HG02798 (cell line): ENCODE measurements around the gene AVPR2.

ENCODE experiments used
- ATAC-seq: cut with Tn5 transposase; IDR thresholded peaks from one replicate; pipeline ENCODE4 v1.9.1; 2021; ENCODE audit warnings: mild to moderate bottlenecking; ENCODE audit not compliant: unreplicated experiment, poor library complexity

The AVPR2 gene

DNA sequence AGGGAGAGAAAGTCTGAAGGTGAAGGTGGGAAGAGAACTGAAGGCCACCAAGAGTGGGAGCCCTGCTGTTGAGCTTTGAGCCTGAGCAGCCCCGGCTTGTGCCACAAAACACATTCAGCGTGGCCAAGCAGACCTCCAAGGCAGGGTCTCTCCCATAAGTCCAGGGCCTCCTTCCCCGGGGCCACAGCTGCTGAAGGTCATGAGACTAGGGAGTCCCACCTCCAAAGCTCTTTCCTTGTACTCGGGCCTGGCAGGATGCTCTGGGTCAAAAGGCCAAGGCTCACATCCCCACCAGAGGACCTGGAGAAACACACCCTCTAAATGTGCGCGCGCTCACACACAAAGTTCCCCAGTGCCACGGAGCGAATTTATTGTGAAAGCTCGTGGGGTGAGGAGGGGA, 25.1 kb downstream of the AVPR2 start:
- ATAC-seq = no peak

DNA sequence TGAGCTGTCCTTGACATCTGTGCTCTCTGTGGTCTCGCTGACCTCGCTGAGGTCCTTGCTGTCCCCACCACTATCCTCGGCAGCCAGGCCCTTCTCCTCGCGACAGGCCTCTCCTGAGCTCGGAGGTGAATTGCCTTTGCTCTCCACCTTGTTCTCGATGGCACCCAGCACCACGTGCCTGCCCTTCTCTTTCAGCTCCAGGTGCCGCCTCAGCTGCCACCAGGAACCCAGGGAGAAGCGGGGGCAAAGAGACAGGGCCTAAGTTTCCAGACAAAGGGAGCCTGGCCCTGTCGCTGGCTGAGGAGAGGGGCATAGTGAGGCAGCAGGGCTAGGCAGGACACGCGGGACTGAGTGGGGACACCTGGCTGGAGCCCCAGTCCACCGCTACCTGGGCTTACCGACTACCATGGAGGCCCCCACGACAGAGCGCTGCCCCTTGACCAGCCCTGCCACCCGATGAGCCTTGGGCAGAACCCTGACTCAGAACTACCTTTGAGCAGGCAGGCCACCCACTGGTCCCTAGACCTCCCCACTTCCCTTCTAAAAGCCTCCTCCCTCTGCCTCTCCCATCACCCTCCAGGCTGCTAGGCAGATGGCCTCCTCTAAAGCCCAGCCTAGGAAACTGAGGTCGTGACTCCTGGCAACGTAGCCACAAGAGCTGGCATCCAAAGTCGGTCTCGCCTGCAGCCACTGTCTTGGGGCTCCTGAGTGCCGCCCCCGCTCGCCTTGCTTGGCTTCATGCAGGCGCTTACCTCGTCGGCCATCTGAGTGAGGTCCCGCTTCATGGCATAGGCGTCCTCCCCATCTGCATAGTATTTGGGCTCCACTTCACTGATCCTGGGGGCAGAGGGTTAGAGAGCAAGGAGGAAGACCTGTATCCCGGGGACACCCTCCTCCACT, 25.8 kb downstream of the AVPR2 start:
- no peak for ATAC-seq

DNA sequence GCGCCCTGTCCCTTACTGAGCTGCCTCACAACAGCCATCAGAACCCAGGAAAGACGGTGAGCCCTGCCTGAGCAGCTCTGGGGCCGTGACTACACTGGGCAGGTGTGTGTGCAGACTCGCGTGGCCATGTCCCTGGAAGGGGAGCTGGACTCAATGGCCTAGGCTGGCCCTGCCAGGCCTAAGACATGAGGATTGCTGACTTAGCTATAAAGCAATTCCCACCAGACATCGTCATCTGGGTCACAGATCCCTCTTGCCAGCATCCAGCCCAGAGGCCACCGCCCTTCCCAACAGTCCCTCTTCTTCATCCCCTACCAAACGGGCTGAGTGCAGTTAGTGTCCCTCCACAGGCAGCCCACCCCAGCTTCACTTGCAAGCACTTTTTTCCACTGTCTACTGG, 26.7 kb downstream of the AVPR2 start:
- no peak for ATAC-seq

DNA sequence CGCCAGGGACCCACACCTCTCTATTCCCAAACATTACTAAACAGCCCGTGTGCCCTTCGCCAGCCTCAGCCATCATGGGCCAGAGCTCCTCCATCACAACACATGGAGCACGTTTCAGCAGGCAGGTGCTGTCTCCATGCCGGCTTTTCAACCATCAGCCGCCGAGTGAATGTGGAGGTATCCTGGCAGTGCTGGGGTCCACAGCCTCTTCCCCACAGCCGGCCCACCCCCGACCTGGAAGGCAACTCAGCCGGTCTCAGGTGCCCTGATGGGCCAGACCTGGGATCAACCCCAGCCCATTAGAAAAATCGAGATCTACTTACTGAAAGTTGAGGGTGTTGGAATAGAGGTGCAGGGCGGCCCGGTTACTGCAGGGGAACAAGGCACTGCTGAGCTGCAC, 27.3 kb downstream of the AVPR2 start:
- ATAC-seq = no peak

DNA sequence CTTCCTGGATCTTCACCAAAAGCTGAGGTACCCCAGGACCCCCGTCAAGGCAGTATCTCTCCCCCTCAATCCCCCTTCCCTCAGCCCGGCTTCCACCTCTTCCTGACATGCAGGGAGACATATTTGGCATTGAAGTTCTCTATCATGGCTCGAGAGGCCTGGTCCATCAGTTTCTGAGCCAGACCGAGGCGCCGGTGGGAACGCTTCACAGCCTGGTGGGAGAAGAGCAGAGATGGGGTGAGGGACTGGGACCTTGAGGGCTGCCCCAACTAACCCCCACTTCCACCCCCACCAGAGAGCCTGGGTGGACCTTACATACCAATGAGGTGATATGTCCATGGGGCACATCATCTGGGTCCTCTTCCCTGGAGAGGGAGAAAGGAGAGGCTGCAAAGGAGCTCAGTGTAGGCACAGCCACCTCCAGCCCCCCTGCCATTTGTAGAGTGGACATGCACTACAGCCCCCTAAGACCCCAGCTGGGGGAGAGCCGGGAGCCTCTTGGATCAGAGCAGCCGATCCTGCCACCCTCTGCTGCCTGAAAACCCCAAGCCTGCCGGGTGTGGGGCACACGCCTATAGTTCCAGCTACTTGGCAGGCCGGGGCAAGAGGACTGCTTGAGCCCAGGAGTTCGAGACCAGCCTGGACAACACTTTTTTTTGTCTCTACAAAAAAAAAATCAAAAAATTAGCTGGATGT, 27.9 kb downstream of the AVPR2 start:
- ATAC-seq = no peak

DNA sequence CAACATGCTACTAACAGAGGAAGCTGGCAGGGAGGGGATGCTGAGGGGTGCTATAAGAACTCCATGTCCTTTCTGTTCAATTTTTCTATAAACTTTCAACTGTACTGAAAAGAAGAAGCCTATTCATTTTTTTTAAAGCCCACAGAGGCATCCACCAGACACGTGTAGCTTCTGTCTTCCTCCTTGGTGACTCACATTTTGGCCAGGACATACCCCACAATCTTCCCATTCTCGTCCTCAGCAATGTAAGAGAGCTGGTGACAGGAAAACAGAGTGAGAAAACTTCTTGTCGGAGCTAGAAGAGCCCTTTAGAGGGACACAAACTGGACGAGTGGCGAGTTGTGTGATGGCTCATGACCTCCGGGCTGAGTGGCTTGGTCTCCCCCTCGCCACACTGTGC, 29.3 kb downstream of the AVPR2 start:
- no peak for ATAC-seq

DNA sequence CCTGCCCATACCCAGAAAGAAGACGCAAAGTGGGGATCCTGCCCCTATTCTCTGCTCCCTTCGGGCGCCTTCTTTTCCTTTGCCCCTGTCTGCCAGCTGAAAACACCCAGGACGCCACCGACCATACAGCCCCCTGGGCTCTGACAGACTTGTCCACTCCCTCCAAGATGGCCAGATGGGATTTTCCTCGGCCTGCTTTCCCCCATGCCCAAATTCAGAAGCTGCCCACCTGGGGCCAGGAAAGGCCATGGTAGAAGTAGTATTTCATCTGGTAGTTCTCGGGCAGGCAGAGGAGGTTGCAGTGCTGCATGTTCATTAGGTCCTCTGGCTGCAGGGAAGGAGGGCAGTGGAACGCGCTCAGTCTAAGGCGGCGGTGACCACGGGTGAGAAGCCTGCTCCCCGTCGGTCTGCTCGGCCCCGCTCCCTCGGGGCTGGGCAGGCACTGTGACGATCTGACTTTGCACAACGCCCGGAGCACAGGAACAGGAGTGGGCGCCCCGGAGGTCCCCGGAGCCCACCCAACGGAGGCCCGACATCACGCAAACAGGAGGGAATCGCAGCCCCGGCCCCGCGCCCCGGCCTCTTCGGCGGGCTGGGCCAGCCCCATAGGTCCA, 29.8 kb downstream of the AVPR2 start:
- ATAC-seq = peak; percentile 6

DNA sequence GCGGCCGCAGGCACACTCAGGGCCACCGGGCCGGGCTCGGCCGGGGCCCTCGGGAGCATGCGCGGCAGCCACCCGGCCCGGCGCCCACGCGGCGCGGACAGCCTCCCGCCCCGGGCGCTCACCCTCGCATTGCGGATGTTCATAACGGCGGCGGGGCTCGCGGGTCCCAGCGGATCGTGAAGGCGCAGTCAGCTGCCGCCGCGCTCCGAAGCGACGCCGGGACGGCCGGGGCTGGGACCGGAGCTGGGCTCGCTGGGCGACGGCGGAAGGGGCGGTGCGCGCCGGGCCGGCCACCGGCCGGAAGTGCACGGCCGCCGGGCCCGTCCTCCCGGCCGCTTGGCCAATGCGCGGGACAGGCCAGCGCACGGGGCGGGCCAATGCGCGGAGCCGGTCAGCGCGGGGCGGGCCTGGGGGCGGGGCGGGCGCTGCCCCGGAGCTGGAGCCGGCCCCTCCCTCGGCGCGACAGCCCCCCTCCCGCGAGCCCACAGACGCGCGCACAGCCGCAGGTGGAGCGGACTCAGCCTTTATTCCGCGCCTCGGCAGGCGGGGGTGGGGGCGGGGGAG, 30.4 kb downstream of the AVPR2 start, which contains the start of gene NAA10:
TSS of gene NAA10 (minus strand) at position 276 of the 564 bp plus-strand sequence. CDS start at position 143, 133 bp downstream.
- peak; percentile 94 for ATAC-seq

DNA sequence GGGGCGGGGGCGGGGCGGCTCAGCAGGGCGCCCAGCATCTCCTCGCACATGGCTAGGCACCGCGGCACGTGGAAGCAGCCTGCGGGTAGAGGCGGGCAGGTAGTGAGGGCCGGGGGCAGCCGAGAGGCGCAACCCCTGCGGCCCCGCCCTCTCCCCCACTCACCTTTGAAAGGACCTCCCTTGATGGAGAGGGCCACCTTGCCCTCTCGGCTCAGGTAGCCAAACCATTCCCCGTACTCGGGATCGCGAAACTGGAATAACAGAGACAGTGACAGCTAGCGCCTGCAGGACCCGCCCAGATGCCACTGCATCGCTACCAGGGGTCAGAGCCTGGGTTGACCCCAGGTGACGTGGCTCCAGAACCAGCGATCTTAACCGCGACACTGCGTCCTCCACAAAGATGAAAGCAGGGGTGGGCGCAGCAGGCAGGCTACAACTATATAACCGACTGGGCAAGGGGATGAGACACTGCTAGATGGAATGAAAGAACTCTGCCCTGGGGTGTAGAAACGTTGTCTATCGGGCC, 30.9 kb downstream of the AVPR2 start:
- peak; percentile 22 for ATAC-seq

DNA sequence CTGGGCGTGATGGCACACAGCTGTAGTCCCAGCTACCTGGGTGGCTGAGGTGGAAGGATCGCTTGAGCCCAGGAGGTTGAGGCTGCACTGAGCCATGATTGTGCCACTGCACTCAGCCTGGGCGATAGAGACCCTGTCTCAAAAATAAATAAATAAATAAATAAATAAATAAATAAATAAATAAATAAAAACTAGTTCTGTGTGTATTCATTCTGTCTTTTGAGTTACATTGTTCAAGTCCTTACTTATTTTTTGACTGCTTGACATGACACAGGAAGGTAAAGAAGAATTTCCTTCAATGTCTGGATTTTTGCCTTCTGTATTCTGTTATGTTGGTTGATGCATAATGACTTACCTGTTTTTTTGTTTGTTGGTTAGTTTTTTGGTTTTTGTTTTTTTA, 32.6 kb downstream of the AVPR2 start:
- no peak for ATAC-seq

DNA sequence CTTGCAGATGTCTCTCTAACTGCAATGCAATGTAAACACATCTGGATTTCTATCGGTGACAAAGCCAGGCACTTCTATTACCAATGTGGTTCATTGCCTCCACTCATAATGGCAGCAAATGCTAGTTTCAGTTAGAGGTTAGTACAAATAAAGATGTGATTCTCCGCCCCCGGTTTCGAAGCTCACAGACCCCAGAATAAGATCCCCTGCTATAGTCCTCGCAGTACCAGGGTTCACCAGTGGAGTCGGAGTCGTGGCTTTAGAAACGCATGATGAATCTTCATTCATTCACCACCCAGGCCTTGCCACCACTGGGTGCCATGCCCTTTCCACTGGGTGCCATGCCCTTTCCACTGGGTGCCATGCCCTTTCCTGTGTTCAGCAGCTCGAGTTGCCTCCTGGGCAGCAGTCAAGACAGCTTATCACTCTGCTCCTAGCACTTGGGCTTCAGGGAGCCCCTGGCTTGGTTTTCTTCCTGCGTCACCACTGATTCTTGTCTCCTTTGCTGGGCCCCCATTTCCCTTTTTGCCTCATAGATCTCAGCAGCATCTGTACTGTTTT, 33.8 kb downstream of the AVPR2 start:
- ATAC-seq = no peak

DNA sequence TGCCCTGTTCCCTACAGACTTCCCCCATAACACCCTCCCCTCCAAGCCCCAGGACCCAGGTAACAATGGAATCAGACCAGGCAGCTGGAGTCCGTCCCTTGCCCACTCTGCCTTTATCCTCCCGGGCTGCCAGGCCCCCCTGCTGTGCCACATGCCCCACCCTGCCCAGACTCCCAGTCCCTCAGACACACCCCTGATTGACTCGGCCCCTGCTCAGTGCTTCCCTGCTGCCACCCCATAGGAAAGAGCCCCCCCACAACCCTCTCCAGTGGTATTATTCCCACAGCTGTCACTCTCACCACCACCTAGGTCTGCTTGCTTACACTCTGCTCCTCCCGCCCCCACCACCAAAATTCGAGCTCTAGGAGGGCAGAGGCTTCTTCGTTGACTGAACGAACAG, 35.1 kb downstream of the AVPR2 start:
- no peak for ATAC-seq

DNA sequence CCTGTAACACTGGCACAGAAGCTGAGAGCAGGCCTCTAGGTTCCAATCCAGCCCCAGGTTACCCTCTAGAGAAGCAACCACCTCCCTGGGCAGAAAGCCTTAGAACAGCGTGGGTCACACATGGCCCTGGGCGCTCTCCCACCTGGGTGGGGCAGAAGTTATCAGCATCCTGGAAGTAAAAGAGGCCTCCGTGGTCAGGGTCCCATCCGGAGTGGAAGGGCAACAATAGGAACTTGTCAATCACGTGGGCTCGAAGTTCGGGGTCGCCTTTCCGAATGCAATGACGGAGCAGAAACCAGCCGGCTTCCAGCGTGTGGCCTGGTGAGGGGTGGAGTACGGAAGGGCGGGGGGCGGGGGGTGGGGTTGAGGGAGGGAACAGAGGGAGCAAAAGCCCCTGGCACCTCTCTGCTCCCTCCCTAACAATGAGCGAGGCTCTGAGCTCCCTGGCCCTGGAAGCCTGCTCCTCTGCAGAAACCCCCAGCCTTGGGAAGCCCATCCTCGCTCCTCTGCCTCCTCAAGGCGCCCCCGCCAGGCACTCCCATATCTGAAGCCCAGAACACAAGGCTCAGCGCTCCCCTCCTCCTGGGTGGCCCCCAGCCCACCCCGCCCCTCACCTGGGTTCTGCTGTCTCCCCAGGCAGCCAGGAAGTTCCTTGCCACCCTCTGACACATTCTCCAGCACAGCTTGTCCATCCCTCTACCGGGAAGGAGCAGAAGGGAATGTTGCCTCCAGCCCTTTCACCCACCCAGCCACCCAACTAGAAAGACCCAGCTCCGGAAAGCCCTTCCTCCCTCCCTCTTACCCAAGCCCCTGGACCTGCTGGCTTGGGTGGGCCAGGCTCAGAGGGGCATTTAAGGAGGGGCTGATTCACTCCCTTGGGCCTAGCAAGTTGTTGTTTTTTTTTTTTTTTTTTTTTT, 37.1 kb downstream of the AVPR2 start:
- no peak for ATAC-seq

DNA sequence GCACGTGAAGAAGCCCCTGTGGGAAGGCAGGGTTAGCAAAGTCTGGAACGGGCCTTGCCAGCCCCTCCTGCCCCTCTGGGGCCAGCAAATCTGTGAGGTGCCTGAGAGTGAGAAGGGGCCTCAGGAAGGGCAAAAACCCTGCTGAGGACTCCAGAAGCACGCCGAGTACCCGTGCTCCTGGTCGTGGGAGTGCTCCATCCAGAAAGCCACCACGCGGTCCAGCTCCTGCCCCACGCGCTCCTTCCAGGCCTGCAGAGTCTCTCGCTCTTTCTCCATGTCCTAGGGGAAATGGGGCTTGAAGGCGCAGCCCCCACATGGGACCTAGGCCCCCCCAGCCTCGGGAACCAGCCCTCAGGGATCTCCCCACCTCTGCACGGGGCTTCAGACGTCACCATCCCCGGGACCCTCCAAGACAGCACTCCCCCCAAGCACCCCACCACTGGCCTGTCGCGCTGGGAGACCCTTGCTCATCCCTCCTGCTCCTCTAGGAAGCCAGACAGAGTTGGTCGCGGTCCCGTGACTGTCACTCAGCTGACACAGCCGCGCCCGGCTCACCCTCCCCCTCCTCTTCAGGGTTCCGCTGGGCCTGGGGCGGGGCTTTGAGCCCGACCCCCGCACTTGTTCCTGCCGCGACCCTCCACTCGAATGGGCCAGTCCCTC, 39.8 kb downstream of the AVPR2 start, which contains the start of gene RENBP:
TSS of gene RENBP (minus strand) at position 504 of the 660 bp plus-strand sequence. CDS start at position 471, 33 bp downstream.
- ATAC-seq = peak; percentile 38

DNA sequence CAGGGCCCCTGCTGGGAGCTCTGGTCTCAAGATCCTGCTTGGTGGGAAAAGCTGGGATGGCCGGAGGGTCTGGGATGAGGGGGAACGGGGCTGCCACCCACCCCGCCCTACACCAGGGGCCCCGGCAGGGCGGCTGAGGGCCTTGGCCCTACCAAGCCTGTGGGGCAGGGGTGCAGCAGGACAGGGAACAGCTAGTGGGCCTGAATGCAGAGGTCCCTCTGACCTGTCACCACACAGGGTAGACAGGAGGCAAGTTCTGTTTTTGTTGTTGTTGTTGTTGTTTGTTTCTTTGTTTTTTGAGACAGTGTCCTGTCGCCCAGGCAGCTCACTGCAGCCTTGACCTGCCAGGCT, 40.3 kb downstream of the AVPR2 start:
- no peak for ATAC-seq

DNA sequence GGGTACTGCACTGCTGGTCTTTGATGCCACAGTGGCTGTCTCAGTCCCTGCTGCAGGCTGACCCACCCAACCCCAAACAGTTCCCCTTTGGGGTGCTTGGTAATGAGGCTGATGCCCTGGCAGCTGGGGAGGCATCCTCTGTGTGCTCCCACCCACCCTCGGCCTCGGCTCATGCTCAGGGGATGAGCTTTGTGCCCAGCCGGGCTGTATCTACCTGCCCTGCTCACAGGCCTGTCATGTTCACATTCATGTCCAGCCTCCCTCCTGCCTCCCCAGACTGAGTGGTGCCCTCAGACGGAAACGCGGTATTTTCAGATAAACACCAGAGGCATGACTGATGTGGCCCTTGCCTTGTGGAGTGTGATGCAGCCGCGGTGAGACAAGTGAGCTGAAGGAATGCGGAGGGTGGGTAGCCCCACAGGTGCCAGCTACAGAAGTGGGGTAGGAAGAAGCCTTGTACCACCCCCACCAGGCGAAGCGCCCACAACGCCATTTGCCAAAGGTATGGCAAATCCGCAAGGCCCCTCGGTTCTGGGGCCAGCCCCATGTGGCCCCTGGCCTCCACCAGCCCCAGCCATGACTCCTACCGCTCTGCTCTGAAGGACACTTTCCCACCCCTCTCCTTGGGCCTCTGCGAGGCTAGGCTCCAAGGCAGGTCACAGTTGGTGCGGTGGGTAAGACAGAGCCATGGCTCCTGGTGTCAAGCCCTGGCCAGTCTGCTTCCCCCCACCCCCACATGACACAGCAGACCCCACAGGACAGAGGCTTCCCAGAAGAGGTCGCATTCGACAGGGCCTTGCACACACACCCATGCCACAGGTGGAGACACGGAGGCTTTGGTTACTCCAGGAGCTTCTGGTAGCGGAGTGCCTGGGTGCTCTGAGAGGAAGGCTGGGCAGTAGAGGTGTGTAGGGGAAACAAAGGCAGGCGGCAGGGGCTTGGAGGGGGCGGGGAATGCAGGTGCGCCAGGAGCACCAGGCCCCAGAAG, 41.8 kb downstream of the AVPR2 start:
- no peak for ATAC-seq

DNA sequence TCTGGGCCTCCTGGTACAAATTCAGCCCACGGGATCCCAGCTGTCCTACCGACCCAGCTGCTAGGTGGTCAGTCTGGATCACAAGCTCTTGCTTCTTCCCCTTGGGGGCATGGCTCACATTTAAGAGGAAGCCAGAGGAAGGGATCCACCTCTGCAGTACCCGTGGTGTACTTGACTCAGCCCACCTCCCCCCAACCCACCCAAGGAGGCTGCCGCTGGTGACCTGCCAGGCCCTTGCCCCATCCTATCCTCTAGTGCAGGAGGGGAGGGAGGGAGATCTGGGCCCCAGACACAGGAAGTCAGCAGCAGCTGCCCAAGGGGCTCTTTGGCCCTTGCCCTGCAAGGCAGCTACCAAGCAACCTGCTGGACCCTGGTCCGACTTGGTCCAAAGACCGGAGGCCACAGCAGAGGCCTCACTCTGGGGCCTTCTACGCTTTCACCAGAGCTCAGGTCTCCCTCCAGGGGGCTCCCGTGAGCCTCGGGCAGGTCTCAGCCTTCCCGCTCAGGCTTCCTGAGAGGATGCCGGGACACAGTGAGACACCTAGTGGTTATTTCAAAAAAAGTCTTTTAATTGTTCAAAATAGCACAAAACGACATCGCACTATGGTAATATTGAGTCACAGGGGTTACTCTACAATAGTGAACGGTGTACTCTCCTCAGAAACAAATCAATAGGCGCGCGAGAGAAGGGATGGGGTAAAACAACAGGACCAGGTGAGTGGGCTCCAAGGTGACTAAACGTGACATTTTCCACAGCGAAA, 42.7 kb downstream of the AVPR2 start:
- ATAC-seq = peak; percentile 80
